ENCODE data around the gene HSPB6. TPM values are rescaled to one million over a fixed set of nuclear protein-coding genes. Genes with fewer than 3 reads are reported as not detected.

Gene HSPB6
- total RNA-seq, 1 donor from 2014 or later, result not detected

- intact Hi-C loops (cut with micrococcal nuclease), result no loop called here
Measured at GRCh38 chr19:35767288-35768081, 10.7 kb upstream of the HSPB6 start.

GRCh38 chr19:35766571-35767104 is 9.8 kb upstream of the HSPB6 start:
- intact Hi-C loops (cut with micrococcal nuclease), result no loop called here

- intact Hi-C loops (cut with micrococcal nuclease), result no loop called here
Measured at GRCh38 chr19:35764432-35765315, 7.8 kb upstream of the HSPB6 start.

- intact Hi-C loops (cut with micrococcal nuclease), result no loop called here
Measured at GRCh38 chr19:35760711-35761349, 4.0 kb upstream of the HSPB6 start.

GRCh38 chr19:35759697-35760096 is 2.9 kb upstream of the HSPB6 start:
- intact Hi-C loops (cut with micrococcal nuclease), result no loop called here

GRCh38 chr19:35757749-35758608 is 1.1 kb upstream of the HSPB6 start, which contains the start of gene PROSER3:
TSS of gene PROSER3 (plus strand) at chr19:35758176. CDS start at chr19:35758216, 40 bp downstream.
- intact Hi-C loops (cut with micrococcal nuclease), result loop anchor here (1.0 kb wide), 3 partner anchors 10 to 41 kb away; partner anchors contain the start of genes ARHGAP33 and LIN37

GRCh38 chr19:35757231-35757748 is 461 bp upstream of the HSPB6 start:
- intact Hi-C loops (cut with micrococcal nuclease), result loop anchor here (1.0 kb wide), 1 partner anchor 18 kb away; the partner anchor contains the start of gene ARHGAP33

GRCh38 chr19:35755550-35756376 is 1.1 kb downstream of the HSPB6 start:
- intact Hi-C loops (cut with micrococcal nuclease), result no loop called here

GRCh38 chr19:35755131-35755549 is 1.7 kb downstream of the HSPB6 start:
- intact Hi-C loops (cut with micrococcal nuclease), result no loop called here

GRCh38 chr19:35754370-35755130 is 2.3 kb downstream of the HSPB6 start:
- intact Hi-C loops (cut with micrococcal nuclease), result no loop called here

GRCh38 chr19:35753634-35754369 is 3.0 kb downstream of the HSPB6 start:
- intact Hi-C loops (cut with micrococcal nuclease), result no loop called here

GRCh38 chr19:35752746-35753350 is 4.0 kb downstream of the HSPB6 start:
- intact Hi-C loops (cut with micrococcal nuclease), result no loop called here

GRCh38 chr19:35751839-35752745 is 4.7 kb downstream of the HSPB6 start:
- intact Hi-C loops (cut with micrococcal nuclease), result no loop called here

- intact Hi-C loops (cut with micrococcal nuclease), result no loop called here
Measured at GRCh38 chr19:35750167-35750566, 6.7 kb downstream of the HSPB6 start.

GRCh38 chr19:35748106-35749020 is 8.5 kb downstream of the HSPB6 start, which contains the start of gene LIN37:
TSS of gene LIN37 (plus strand) at chr19:35748576. CDS start at chr19:35748725, 149 bp downstream.
- intact Hi-C loops (cut with micrococcal nuclease), result loop anchor here (1.0 to 10.0 kb wide), 5 partner anchors 10 to 366 kb away; partner anchors contain the start of genes ALKBH6, OVOL3, POLR2I and PROSER3

Data from T-helper 2 cell treated with Interferon-gamma antibody and Interleukin-4, amounts not matched to agents 100 ng/mL and 5 ng/mL, for 36 hours (primary cell).